ENCODE data around the gene FSD1. TPM values are rescaled to one million over a fixed set of nuclear protein-coding genes. Genes with fewer than 3 reads are reported as not detected.
"Not testable (repeated sequence)": the region's sequence is repeated elsewhere in the genome, so short reads cannot be mapped to it uniquely, and the experiment has no call there.

Gene FSD1
- total RNA-seq (1.6 TPM), polyA plus RNA-seq (0.49 TPM)

GRCh38 chr19:4304538-4305256, at the start of gene FSD1:
TSS of gene FSD1 (plus strand) at chr19:4304598. CDS start at chr19:4304747, 149 bp downstream.
- H3K4me3 ChIP-seq (ENCODE audit: low read depth, low read length): no peak within 1 kb of the TSS
- DNase-seq (ENCODE audit: extremely low spot score): no peak
- no peaks in the 10 kb centered on the region for H3K36me3 ChIP-seq (ENCODE audit: insufficient read depth)
- 4% methylated on average over 63 of the region's 63 CpGs for WGBS
- H3K27ac ChIP-seq (ENCODE audit: low read depth): no peak within 1 kb of the TSS
- H3K4me1 ChIP-seq (ENCODE audit: insufficient read depth): no peaks in the 10 kb centered on the region

DNA sequence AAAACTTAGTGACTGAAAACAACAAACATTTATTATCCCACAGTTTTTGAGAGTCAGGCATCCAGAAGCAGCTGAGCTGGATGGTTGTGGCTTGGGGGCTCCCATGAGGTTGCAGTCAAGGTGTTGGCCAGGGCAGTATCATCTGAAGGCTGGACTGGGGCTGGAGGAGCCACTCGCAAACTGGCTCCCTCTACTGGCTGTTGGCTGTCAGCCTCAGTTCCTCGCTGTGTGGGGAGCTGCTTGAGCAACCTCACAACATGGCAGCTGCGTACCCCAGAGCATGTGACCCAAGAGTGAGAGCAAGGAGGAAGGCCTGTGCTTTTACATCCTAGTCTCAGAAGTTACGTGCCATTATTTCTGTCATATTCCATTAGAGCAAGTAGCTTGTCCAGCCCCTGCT, 47.8 kb upstream of the FSD1 start:
- no peak overlapping the region for H3K27ac ChIP-seq (ENCODE audit: low read depth)
- no peaks in the 10 kb centered on the region for H3K4me1 ChIP-seq (ENCODE audit: insufficient read depth)
- WGBS: 97% methylated on average over 4 of the region's 4 CpGs
- H3K36me3 ChIP-seq (ENCODE audit: insufficient read depth): peaks cover 4% of the 10 kb centered on the region
- DNase-seq (ENCODE audit: extremely low spot score): no peak
- H3K4me3 ChIP-seq (ENCODE audit: low read depth, low read length): no peak overlapping the region

DNA sequence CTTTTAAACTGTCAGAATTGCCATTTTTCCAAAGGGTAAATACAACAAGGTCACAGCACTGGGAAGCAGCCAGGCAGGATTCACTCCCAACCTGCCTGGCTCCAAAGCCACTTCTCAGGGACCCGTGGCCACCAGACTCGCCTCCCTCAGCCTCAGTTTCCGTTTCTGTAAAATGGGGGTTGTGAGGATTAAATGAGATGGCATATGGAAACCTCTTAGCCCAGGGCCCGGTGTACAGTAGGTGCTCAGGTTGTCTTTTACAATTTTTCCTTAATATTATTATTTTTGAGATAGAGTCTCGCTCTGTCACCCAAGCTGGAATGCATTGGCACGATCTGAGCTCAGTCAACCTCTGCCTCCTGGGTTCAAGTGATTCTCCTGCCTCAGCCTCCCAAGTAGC, 47.4 kb upstream of the FSD1 start:
- 88% methylated on average over 6 of the region's 6 CpGs for WGBS
- DNase-seq (ENCODE audit: extremely low spot score): no peak
- Histone ChIP-seq H3K36me3 (ENCODE audit: insufficient read depth) (peaks cover 4% of the 10 kb centered on the region), H3K4me1 (ENCODE audit: insufficient read depth) (no peaks in the 10 kb centered on the region), H3K4me3 (ENCODE audit: low read depth, low read length) (no peak overlapping the region), H3K27ac (ENCODE audit: low read depth) (no peak overlapping the region)

DNA sequence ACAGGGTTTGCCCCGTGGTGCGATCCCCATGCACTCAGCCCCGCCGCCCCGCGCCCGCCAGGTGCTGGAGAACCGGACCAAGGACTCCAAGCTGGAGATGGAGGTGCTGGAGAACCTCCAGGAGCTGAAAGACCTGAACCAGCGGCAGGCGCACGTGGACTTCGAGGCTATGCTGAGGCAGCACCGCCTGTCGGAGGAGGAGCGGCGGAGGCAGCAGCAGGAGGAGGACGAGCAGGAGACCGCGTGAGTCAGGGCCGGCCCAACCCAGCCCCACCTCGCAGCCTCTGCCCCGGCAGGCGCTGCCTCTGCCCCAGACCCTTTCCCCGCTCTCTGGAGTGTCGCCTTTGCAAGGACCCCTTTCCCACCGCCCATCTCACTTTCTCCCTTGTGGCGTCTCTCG, 46.2 kb upstream of the FSD1 start:
- 96% methylated on average over 28 of the region's 28 CpGs for WGBS

GRCh38 chr19:4260613-4261191, 43.7 kb upstream of the FSD1 start:
- DNase-seq (ENCODE audit: extremely low spot score): no peak
- no peaks in the 10 kb centered on the region for H3K4me1 ChIP-seq (ENCODE audit: insufficient read depth)
- WGBS: 90% methylated on average over 11 of the region's 11 CpGs
- H3K4me3 ChIP-seq (ENCODE audit: low read depth, low read length): no peak overlapping the region
- H3K27ac ChIP-seq (ENCODE audit: low read depth): no peak overlapping the region
- H3K36me3 ChIP-seq (ENCODE audit: insufficient read depth): peaks cover 4% of the 10 kb centered on the region

More for the DNA sequence above, 46.2 kb upstream of the FSD1 start:
- peaks cover 4% of the 10 kb centered on the region for H3K36me3 ChIP-seq (ENCODE audit: insufficient read depth)
- no peak for DNase-seq (ENCODE audit: extremely low spot score)
- no peak overlapping the region for H3K27ac ChIP-seq (ENCODE audit: low read depth)
- no peaks in the 10 kb centered on the region for H3K4me1 ChIP-seq (ENCODE audit: insufficient read depth)
- no peak overlapping the region for H3K4me3 ChIP-seq (ENCODE audit: low read depth, low read length)

DNA sequence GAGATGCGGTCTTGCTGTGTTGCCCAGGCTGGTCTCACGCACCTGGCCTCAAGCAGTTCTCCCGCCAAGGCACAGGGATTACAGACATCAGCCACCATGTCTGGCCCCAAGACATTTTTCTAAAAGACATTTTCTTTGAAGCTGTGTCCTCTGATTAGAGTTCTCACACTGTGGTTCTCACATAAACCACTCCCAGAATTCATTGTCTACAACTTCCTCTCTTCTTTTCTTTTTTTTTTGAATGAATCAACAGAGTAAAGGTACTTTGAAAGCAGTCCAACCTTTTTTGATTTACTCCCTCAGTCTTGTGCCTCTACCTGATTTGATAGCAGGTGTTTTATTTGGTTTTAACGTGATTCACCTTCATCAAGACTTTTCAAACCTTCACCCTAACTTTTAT, 39.6 kb upstream of the FSD1 start:
- Histone ChIP-seq H3K27ac (ENCODE audit: low read depth) (no peak overlapping the region), H3K4me3 (ENCODE audit: low read depth, low read length) (no peak overlapping the region), H3K36me3 (ENCODE audit: insufficient read depth) (no peaks in the 10 kb centered on the region), H3K4me1 (ENCODE audit: insufficient read depth) (no peaks in the 10 kb centered on the region)
- WGBS: 86% methylated on average over 4 of the region's 4 CpGs
- no peak for DNase-seq (ENCODE audit: extremely low spot score)

DNA sequence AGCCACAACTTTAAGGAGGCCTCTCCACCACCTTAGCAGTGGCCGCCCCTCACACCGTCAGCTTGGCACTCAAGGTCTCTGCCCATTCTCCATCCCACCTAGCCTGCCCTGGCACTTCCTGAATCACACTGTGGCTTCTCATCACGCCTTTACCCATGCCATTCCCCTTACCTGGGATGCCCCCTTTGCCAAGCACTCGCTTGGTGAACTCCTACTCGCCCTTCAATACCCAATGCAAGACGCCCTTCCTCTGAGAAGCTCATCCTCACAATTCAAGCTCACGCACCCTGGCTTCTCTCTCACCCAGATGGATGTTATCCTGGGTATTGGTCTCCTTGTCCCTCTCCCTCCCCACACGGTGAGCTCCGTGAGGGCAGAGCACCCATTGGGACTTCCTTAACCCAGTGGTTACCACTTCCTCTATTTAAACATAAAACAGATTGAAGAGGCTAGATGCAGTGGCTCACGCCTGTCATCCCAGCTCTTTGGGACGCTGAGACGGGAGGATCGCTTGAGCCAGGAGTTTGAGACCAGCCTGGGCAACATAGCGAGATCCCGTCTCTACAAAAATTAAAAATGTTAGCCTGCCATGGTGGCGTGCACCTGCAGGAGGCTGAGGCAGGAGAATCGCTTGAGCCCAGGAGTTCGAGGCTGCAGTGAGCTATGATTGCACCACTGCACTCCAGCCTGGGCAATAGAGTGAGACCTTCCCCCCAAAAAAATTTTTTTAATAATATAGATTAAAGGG, 38.0 kb upstream of the FSD1 start:
- Histone ChIP-seq H3K4me1 (ENCODE audit: insufficient read depth) (no peaks in the 10 kb centered on the region), H3K36me3 (ENCODE audit: insufficient read depth) (no peaks in the 10 kb centered on the region), H3K4me3 (ENCODE audit: low read depth, low read length) (no peak overlapping the region), H3K27ac (ENCODE audit: low read depth) (no peak overlapping the region)
- no peak for DNase-seq (ENCODE audit: extremely low spot score)
- 93% methylated on average over 18 of the region's 18 CpGs for WGBS

DNA sequence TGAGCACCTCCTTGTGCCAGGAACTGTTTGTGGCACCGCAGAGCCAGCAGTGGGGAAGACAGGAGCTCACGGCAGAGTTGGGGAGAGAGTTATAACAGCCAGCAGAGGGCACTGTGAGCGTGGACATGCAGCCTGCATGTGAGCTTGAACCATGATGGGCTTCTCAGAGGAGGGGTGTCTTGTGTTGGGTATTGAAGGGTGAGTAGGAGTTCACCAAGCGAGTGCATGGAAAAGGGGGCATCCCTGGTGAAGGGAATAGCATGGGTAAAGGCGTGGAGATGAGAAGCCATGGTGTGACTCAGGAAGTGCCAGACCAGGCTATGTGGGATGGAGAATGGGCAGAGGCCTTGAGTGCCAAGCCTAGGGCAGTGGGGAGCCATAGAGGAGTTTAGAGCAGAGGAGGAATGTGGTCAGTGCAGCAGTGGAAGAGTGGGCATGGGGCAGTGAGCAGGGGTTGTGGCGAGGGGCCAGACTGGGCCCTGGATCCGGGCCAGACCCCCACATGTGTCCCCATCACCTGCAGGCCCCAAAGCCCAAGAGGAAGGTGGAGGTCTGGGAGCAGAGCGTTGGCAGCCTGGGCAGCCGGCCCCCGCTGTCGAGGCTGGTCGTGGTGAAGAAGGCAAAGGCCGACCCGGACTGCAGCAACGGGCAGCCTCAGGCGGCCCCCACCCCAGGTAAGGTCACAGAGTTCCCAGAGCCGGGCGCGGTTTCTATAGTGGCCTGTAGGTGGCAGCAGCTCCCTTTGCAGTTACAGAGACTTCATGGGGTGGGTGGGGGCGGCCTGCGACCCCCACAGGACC, 37.1 kb upstream of the FSD1 start:
- Histone ChIP-seq H3K4me1 (ENCODE audit: insufficient read depth) (no peaks in the 10 kb centered on the region), H3K27ac (ENCODE audit: low read depth) (no peak overlapping the region), H3K4me3 (ENCODE audit: low read depth, low read length) (no peak overlapping the region), H3K36me3 (ENCODE audit: insufficient read depth) (no peaks in the 10 kb centered on the region)
- 39% methylated on average over 21 of the region's 21 CpGs for WGBS
- no peak for DNase-seq (ENCODE audit: extremely low spot score)

- Histone ChIP-seq H3K4me1 (ENCODE audit: insufficient read depth) (no peaks in the 10 kb centered on the region), H3K4me3 (ENCODE audit: low read depth, low read length) (no peak overlapping the region), H3K27ac (ENCODE audit: low read depth) (no peak overlapping the region), H3K36me3 (ENCODE audit: insufficient read depth) (no peaks in the 10 kb centered on the region)
- DNase-seq (ENCODE audit: extremely low spot score): no peak
- 85% methylated on average over 30 of the region's 30 CpGs for WGBS
Measured at GRCh38 chr19:4267901-4268815, 36.2 kb upstream of the FSD1 start.

DNA sequence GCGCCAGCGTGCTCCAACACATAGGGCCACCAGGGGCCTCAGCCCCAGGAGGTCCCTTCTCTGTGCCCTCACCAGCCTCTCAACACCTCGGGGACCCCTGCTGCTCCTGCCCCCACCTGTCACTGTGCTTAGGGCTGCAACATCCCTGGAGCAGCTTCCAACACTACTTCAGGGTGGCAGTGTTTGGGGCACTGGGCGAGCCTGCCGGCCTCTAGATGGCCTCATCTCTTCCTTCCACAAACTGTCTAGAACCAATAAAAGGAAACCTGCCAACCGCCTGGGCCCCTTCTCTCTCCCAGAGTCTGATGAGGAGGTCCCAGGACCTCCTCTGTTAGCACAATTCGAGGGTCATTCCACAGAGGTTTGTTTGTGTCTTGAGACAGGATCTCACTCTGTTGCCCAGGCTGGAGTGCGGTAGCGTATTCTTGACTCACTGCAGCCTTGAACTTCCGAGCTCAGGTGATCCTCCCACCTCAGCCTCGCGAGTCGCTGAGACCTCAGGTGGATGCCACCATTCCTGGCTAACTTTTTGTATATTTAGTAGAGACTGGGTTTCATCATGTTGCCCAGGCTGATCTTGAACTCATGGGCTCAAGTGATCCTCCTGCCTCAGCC, 35.5 kb upstream of the FSD1 start:
- H3K36me3 ChIP-seq (ENCODE audit: insufficient read depth): no peaks in the 10 kb centered on the region
- H3K27ac ChIP-seq (ENCODE audit: low read depth): no peak overlapping the region
- WGBS: 90% methylated on average over 13 of the region's 13 CpGs
- no peak overlapping the region for H3K4me3 ChIP-seq (ENCODE audit: low read depth, low read length)
- no peaks in the 10 kb centered on the region for H3K4me1 ChIP-seq (ENCODE audit: insufficient read depth)
- no peak for DNase-seq (ENCODE audit: extremely low spot score)

DNA sequence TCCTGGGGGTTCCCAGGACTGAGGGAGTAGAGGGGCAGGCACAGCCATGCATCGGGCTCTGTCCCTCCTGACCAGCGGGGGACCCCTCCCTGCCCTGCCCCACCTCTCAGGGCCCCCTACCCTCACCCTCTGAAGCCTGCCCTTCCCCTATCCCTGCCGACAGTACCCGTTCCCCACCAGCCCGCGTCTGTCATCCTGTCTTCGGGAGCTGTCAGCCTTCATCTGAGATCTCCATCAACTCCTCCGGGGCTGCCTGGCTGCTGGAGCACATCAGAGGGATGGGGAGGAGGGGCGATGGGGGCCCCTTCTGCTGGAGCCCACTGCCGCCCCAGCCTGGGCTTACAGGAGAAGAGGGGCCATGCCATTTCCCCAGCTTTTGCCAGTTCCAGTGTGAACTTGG, 31.5 kb upstream of the FSD1 start:
- no peak for DNase-seq (ENCODE audit: extremely low spot score)
- Histone ChIP-seq H3K4me3 (ENCODE audit: low read depth, low read length) (no peak overlapping the region), H3K36me3 (ENCODE audit: insufficient read depth) (no peaks in the 10 kb centered on the region), H3K4me1 (ENCODE audit: insufficient read depth) (no peaks in the 10 kb centered on the region), H3K27ac (ENCODE audit: low read depth) (no peak overlapping the region)
- 56% methylated on average over 10 of the region's 10 CpGs for WGBS

- H3K27ac ChIP-seq (ENCODE audit: low read depth); DNase-seq (ENCODE audit: extremely low spot score); H3K4me3 ChIP-seq (ENCODE audit: low read depth, low read length); H3K36me3 ChIP-seq (ENCODE audit: insufficient read depth); H3K4me1 ChIP-seq (ENCODE audit: insufficient read depth): not testable (repeated sequence)
- WGBS: 87% methylated on average over 6 of the region's 6 CpGs
Measured at GRCh38 chr19:4274321-4274686, 30.1 kb upstream of the FSD1 start.
